CD8-positive, alpha-beta memory T cell (primary cell): ENCODE results near the gene ST6GALNAC2. TPM values are rescaled to one million over a fixed set of nuclear protein-coding genes. Genes with fewer than 3 reads are reported as not detected.
A peak's percentile ranks its signal among the peaks of the same experiment; 100 is the strongest.
"Not testable (repeated sequence)": the region's sequence is repeated elsewhere in the genome, so short reads cannot be mapped to it uniquely, and the experiment has no call there.

Experiments used
- CTCF ChIA-PET: fragments of 350-600 bp; sonication (Branson Sonifier 250); formaldehyde crosslinking; loops from one replicate; lab custom pipeline; 2021; ENCODE audit warnings: antibody characterized with exemption; lab: Charles Lee
- POLR2A ChIA-PET: fragments of 350-600 bp; sonication (Branson Sonifier 250); formaldehyde crosslinking; loops from one replicate; lab custom pipeline; 2021; ENCODE audit warnings: antibody characterized with exemption; lab: Charles Lee
- DNase-seq, 5 donors: peaks; one replicate each; pipeline versions ENCODE4 v3.0.0 to v3.0.0-alpha.2; 2020 to 2022; ENCODE audit warnings: mixed read lengths in 1 of 5
- H3K27ac ChIP-seq: one replicate; pipeline ENCODE4 v1.7.0; 2013; ENCODE audit warnings: low read depth, mild to moderate bottlenecking, low read length, moderate library complexity
- H3K27me3 ChIP-seq: 2 replicates; pipeline ENCODE4 v1.7.0; 2013; ENCODE audit warnings: low read length, mild to moderate bottlenecking; ENCODE audit not compliant: insufficient read depth, poor library complexity, severe bottlenecking
- H3K36me3 ChIP-seq: 2 replicates; pipeline ENCODE4 v1.7.0; 2013; ENCODE audit warnings: mild to moderate bottlenecking, low read length, moderate library complexity; ENCODE audit not compliant: insufficient read depth
- H3K4me1 ChIP-seq: 2 replicates; pipeline ENCODE4 v1.7.0; 2013; ENCODE audit warnings: mild to moderate bottlenecking, low read length, moderate library complexity; ENCODE audit not compliant: insufficient read depth
- H3K4me3 ChIP-seq: 2 replicates; pipeline ENCODE4 v1.7.0; 2013; ENCODE audit warnings: mild to moderate bottlenecking, low read length
- H3K9me3 ChIP-seq: 2 replicates; pipeline ENCODE4 v1.7.0; 2013; ENCODE audit warnings: mild to moderate bottlenecking, low read length
- H3K27ac Mint-ChIP-seq, 8 donors: one replicate each; pipeline ENCODE4 v1.8.0; 2020 to 2021; ENCODE audit warnings: mixed read lengths in 8 of 8, mild to moderate bottlenecking in 6 of 8, inconsistent platforms in 3 of 8, moderate library complexity in 3 of 8
- H3K27me3 Mint-ChIP-seq, 2 donors: one replicate each; pipeline ENCODE4 v1.8.0; 2020 to 2021; ENCODE audit warnings: mixed read lengths in 2 of 2, mild to moderate bottlenecking in 1 of 2, moderate library complexity in 1 of 2
- H3K36me3 Mint-ChIP-seq, 3 donors: one replicate each; pipeline ENCODE4 v1.8.0; 2020 to 2021; ENCODE audit warnings: mixed read lengths in 3 of 3, inconsistent platforms in 1 of 3, mild to moderate bottlenecking in 1 of 3
- H3K4me1 Mint-ChIP-seq, 3 donors: one replicate each; pipeline ENCODE4 v1.8.0; 2020 to 2021; ENCODE audit warnings: mixed read lengths in 3 of 3, inconsistent platforms in 1 of 3, mild to moderate bottlenecking in 1 of 3
- H3K4me3 Mint-ChIP-seq, 7 donors: one replicate each; pipeline ENCODE4 v1.8.0; 2020 to 2021; ENCODE audit warnings: mixed read lengths in 7 of 7, mild to moderate bottlenecking in 6 of 7, moderate library complexity in 4 of 7, inconsistent platforms in 2 of 7
- H3K9me3 Mint-ChIP-seq, 5 donors: one replicate each; pipeline ENCODE4 v1.8.0; 2020 to 2022; ENCODE audit warnings: mixed read lengths in 5 of 5, mild to moderate bottlenecking in 3 of 5, moderate library complexity in 2 of 5, inconsistent platforms in 1 of 5
- polyA plus RNA-seq: library from polyadenylated mRNA; unstranded; fragments of 300-500 nt; fragmentation: Illumina TruSeq; gene quantifications from one replicate; pipeline ENCODE4 v1.2.3, GENCODE V29; 2021
- total RNA-seq, 2 experiments: library from RNA; stranded (reverse); gene quantifications; one replicate each; pipeline ENCODE4 v1.2.3, GENCODE V29; 2021

Gene ST6GALNAC2
- total and polyA plus RNA-seq, 3 experiments from 2014 or later: 0.83 to 2.9 (median 1.0) TPM

- no peaks in the 10 kb centered on the region for H3K9me3 Mint-ChIP-seq
- Histone ChIP-seq H3K27ac (no peak overlapping the region), H3K36me3 (no peaks in the 10 kb centered on the region), H3K27me3 (peaks cover 18% of the 10 kb centered on the region), H3K9me3 (no peaks in the 10 kb centered on the region), H3K4me1 (peaks cover 6% of the 10 kb centered on the region), H3K4me3 (no peak overlapping the region)
- CTCF ChIA-PET: interaction anchor here (2.0 kb wide), 1 partner anchor 12 kb away, joined by 9 read pairs; no protein-coding TSS in a partner anchor
- H3K4me3 Mint-ChIP-seq: no peak overlapping the region
- H3K27ac Mint-ChIP-seq: peak overlapping the region in 2 of 8 donors; percentile 47 to 51
- POLR2A ChIA-PET: no interaction called here
- H3K36me3 Mint-ChIP-seq: no peaks in the 10 kb centered on the region
- peaks cover 12 to 19% of the 10 kb centered on the region in 2 donors for H3K27me3 Mint-ChIP-seq
- H3K4me1 Mint-ChIP-seq: peaks cover 4 to 16% (median 6%) of the 10 kb centered on the region in 3 donors
- DNase-seq: no peak
These were observed 50.6 kb downstream of the ST6GALNAC2 start for GRCh38 chr17:76534831-76535732.

GRCh38 chr17:76533640-76534359, 51.9 kb downstream of the ST6GALNAC2 start:
- POLR2A ChIA-PET, H3K9me3 Mint-ChIP-seq: not testable (repeated sequence)

GRCh38 chr17:76532072-76532651, 53.5 kb downstream of the ST6GALNAC2 start:
- H3K4me3 ChIP-seq: no peak overlapping the region
- POLR2A ChIA-PET: interaction anchor here (0.6 kb wide), 1 partner anchor 91 kb away, joined by 5 read pairs; no protein-coding TSS in a partner anchor
- no peaks in the 10 kb centered on the region for H3K9me3 ChIP-seq
- H3K4me1 Mint-ChIP-seq: peaks cover 14 to 34% (median 14%) of the 10 kb centered on the region in 3 donors
- H3K4me1 ChIP-seq: peaks cover 32% of the 10 kb centered on the region
- peak overlapping the region in 1 of 8 donors; percentile 2 for H3K27ac Mint-ChIP-seq
- CTCF ChIA-PET: interaction anchor here (1.3 to 1.7 kb wide), 2 partner anchors 9 kb away, joined by 3 to 4 read pairs; no protein-coding TSS in a partner anchor
- peaks cover 11% of the 10 kb centered on the region for H3K27me3 ChIP-seq
- no peak overlapping the region for H3K27ac ChIP-seq
- no peaks in the 10 kb centered on the region for H3K9me3 Mint-ChIP-seq
- H3K36me3 ChIP-seq: no peaks in the 10 kb centered on the region
- H3K27me3 Mint-ChIP-seq: peaks cover 7 to 12% of the 10 kb centered on the region in 2 donors
- no peaks in the 10 kb centered on the region for H3K36me3 Mint-ChIP-seq
- DNase-seq: no peak
- H3K4me3 Mint-ChIP-seq: no peak overlapping the region

More at GRCh38 chr17:76533640-76534359, 51.9 kb downstream of the ST6GALNAC2 start:
- peaks cover 9 to 12% of the 10 kb centered on the region in 2 donors for H3K27me3 Mint-ChIP-seq
- H3K4me3 Mint-ChIP-seq, H3K9me3 ChIP-seq, DNase-seq, H3K36me3 ChIP-seq, H3K36me3 Mint-ChIP-seq, H3K27ac ChIP-seq, H3K4me3 ChIP-seq: not testable (repeated sequence)
- peaks cover 12% of the 10 kb centered on the region for H3K27me3 ChIP-seq
- CTCF ChIA-PET: interaction anchor here (0.7 to 2.0 kb wide), 4 partner anchors 11 to 13 kb away, joined by 3 to 9 read pairs (median 4); no protein-coding TSS in a partner anchor
- peaks cover 0 to 19% (median 4%) of the 10 kb centered on the region in 3 donors for H3K4me1 Mint-ChIP-seq
- peaks cover 18% of the 10 kb centered on the region for H3K4me1 ChIP-seq
- H3K27ac Mint-ChIP-seq: peak overlapping the region in 2 of 8 donors; percentile 35 to 90

GRCh38 chr17:76531486-76532038, 54.1 kb downstream of the ST6GALNAC2 start:
- Mint-ChIP-seq H3K27ac (peak overlapping the region in 2 of 8 donors; percentile 2 to 10), H3K4me1 (peaks cover 14 to 36% (median 16%) of the 10 kb centered on the region in 3 donors), H3K27me3 (peaks cover 4 to 9% of the 10 kb centered on the region in 2 donors), H3K36me3 (no peaks in the 10 kb centered on the region), H3K4me3 (no peak overlapping the region), H3K9me3 (no peaks in the 10 kb centered on the region)
- DNase-seq: no peak
- no peak overlapping the region for H3K4me3 ChIP-seq
- no peaks in the 10 kb centered on the region for H3K9me3 ChIP-seq
- H3K27me3 ChIP-seq: peaks cover 5% of the 10 kb centered on the region
- CTCF ChIA-PET: interaction anchor here (1.3 kb wide), 1 partner anchor 9 kb away, joined by 3 read pairs; no protein-coding TSS in a partner anchor
- POLR2A ChIA-PET: interaction anchor here (0.6 kb wide), 1 partner anchor 92 kb away, joined by 5 read pairs; no protein-coding TSS in a partner anchor
- peaks cover 33% of the 10 kb centered on the region for H3K4me1 ChIP-seq
- no peak overlapping the region for H3K27ac ChIP-seq
- no peaks in the 10 kb centered on the region for H3K36me3 ChIP-seq

GRCh38 chr17:76530811-76531485, 54.7 kb downstream of the ST6GALNAC2 start:
- ChIA-PET POLR2A (no interaction called here), CTCF (interaction anchor here (1.3 kb wide), 1 partner anchor 8 kb away, joined by 3 read pairs; no protein-coding TSS in a partner anchor)
- Mint-ChIP-seq H3K9me3 (no peaks in the 10 kb centered on the region), H3K4me1 (peaks cover 14 to 36% (median 16%) of the 10 kb centered on the region in 3 donors), H3K27me3 (peaks cover 2 to 4% of the 10 kb centered on the region in 2 donors), H3K27ac (peak overlapping the region in 1 of 8 donors; percentile 10), H3K36me3 (no peaks in the 10 kb centered on the region), H3K4me3 (no peak overlapping the region)
- Histone ChIP-seq H3K4me3 (no peak overlapping the region), H3K4me1 (peaks cover 33% of the 10 kb centered on the region), H3K27me3 (no peaks in the 10 kb centered on the region), H3K36me3 (no peaks in the 10 kb centered on the region), H3K27ac (no peak overlapping the region), H3K9me3 (no peaks in the 10 kb centered on the region)
- no peak for DNase-seq

- H3K9me3 ChIP-seq: no peaks in the 10 kb centered on the region
- H3K4me3 ChIP-seq: no peak overlapping the region
- Mint-ChIP-seq H3K27me3 (peaks cover 0 to 2% of the 10 kb centered on the region in 2 donors), H3K9me3 (no peaks in the 10 kb centered on the region), H3K27ac (peak overlapping the region in 2 of 8 donors; percentile 58 to 60), H3K4me1 (peaks cover 14 to 36% (median 16%) of the 10 kb centered on the region in 3 donors), H3K4me3 (no peak overlapping the region), H3K36me3 (no peaks in the 10 kb centered on the region)
- ChIA-PET CTCF (interaction anchor here (1.2 to 1.8 kb wide), 2 partner anchors 14 to 17 kb away, joined by 3 to 7 read pairs; no protein-coding TSS in a partner anchor), POLR2A (no interaction called here)
- H3K4me1 ChIP-seq: peaks cover 33% of the 10 kb centered on the region
- no peak overlapping the region for H3K27ac ChIP-seq
- H3K27me3 ChIP-seq: no peaks in the 10 kb centered on the region
- DNase-seq: no peak
- H3K36me3 ChIP-seq: no peaks in the 10 kb centered on the region
These were observed 55.5 kb downstream of the ST6GALNAC2 start for GRCh38 chr17:76530095-76530723.
